GM18868 (cell line): Measurements from ENCODE around the gene SLC13A4.
"Not testable (repeated sequence)": the region's sequence is repeated elsewhere in the genome, so short reads cannot be mapped to it uniquely, and the experiment has no call there.

Experiments used
- ATAC-seq: cut with Tn5 transposase; IDR thresholded peaks from one replicate; pipeline ENCODE4 v1.9.1; 2021; ENCODE audit warnings: mild to moderate bottlenecking, moderate library complexity; ENCODE audit not compliant: unreplicated experiment

SLC13A4 gene

DNA sequence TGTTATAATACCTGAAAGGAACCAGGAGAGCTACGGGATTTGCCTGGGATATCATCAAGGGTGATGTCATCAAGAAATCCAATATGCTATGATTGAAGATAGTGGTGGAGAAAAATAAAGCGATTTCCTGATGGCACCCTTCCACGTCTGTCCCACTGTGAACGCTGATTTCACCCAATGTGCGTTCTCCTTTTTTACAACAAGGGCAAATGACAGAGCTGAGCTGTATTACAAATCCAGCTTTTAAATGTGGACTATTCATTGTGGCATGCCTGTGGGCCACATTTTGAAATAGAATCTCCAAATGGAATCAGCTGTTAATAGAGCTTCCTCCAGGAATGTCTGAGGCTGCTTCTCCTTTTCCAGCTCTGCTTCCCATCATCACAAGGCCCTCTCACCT lies 23.3 kb downstream of the SLC13A4 start:
- no peak for ATAC-seq

DNA sequence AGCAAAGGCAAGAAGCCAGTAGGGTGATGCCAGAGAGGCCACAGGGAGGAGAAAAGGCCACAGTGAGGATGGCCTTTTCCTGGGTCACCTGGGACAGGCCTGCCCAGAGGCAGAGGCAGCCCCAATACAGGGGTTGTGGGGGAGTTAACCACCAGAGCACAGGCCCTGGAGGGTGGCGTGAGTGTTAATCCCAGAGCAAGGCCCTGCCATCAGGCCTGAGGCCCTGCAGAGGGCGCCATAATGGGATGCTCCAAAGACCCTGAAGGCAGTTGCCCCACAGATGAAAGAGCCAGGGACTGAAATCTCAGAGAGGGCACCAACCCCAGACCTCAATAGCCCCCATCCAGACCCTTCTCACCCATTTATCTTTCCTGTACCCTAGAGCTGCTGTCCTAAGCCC lies 23.9 kb downstream of the SLC13A4 start:
- peak; percentile 52 for ATAC-seq

DNA sequence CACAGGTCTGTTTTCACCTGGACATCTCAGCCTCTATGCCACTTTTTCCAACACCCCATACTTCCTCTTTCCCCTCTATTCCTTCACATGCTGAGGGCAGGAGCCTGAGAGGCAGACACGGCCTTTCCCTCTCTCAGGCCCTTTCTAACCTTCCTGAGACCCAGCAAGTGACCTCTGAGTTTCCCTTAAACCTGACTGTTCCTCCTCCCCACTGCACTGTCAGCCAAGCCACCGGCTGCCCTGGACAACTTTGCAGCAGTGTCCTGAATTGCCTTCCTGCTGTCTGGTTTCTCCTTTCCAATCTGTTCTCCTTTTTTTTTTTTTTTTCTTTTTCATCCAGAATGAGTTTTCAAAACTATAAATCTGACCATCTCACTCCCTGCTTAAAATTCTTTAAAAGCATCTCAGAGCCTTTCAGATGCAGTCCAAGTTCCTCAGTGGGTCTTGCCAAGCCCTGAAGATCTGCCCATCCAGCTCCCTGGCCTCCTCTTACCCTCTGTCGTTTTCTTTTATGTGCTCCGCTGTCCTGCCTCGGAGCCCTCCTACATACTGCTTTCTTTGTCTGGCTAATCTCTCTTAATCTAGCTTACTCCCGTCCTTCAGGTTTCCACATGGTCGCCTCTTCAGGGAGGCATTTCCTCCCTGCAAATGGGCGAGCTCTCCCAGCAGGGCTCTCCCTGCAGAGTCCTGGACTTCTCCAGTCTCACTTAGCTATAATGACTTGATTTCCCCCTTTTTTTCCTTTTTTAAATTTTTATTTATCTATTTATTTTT lies 30.5 kb downstream of the SLC13A4 start:
- no peak for ATAC-seq

DNA sequence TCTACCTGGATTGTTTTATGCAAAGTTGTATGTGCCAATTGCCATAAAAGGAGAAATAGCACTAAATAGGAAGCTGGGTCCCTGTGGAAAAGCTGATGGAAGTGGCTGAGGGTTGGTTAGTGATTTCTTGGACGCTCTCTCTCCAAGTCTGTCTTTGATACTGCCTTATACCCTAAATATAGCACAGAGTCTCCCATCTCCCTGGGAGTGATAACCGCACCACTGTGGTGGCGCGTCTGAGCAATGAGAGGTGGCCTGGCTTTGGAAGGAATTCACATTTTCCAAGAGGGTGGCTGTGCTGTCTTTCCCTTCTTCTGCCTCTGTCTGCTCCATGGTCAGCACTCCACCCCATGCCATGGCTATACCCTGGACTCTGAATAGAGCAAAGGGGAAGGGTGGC lies 34.4 kb downstream of the SLC13A4 start:
- ATAC-seq = no peak

DNA sequence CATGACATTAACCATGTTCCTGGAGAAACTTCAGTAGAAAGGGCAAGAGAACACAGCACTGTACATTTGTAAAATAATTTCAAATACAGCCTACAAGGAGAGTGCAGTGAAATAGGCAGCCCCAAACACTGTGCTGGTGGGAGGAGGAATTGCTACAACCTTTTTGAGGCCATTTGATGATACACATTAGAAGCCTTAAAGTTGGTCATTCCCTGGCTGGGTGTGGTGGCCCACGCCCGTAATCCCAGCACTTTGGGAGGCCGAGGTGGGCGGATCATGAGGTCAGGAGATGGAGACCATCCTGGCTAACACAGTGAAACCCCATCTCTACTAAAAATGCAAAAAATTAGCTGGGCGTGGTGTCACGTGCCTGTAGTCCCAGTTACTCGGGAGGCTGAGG lies 35.4 kb downstream of the SLC13A4 start:
- ATAC-seq = not testable (repeated sequence)

DNA sequence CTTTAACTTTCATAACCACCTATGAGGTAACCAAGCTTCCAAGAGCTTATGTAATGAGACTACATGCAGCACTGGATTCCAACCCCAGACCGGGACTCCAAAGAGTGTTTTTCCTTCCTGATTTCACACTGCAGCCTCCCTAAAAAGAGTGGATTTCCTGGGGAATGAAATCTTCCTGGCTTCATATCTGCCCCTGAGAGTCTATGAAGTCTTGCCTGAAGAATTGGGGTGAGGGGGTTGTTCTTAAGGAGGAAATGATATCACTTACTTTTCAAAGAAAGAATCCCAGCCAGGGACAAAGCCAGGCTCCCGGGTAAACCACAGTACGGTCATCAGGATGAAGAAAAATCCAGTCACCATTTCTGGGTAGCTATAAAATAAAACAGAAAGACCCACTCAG lies 35.9 kb downstream of the SLC13A4 start:
- no peak for ATAC-seq

DNA sequence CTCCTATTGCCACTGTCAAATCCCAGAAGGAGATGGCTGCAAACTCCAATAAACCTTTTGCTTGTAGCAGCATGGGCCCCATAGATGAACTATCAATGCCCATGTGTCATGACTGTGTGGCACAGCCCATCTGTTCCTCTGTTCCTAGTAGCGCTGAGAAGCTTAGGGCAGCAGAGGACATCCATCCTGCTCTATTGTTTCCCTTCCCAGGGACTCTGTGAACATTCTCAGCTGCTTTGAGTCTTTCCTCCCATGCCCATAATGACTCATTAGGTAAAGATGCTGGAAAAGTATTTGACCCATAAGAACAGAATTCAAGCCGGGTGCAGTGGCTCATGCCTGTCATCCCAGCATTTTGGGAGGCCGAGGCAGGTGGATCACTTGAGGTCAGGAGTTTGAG lies 37.4 kb downstream of the SLC13A4 start:
- ATAC-seq = no peak

DNA sequence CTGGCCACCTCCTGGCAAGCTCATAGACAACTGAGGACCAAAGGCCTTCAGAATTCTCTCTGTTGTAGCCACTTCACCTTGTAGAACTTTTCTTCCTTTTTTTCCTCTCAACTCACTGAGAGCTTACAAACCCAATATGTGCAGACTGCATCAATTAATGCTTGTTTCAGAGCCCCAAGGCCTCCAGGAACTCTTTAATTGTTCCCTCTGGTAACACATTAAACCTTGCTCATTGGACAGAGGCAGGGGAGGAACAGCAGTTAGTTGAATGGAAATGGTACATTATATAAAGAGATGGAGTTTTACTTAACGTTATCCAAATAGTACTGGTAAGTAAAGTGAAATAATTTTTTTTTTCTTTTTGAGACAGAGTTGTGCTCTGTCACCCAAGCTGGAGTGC lies 40.5 kb downstream of the SLC13A4 start:
- ATAC-seq = no peak

DNA sequence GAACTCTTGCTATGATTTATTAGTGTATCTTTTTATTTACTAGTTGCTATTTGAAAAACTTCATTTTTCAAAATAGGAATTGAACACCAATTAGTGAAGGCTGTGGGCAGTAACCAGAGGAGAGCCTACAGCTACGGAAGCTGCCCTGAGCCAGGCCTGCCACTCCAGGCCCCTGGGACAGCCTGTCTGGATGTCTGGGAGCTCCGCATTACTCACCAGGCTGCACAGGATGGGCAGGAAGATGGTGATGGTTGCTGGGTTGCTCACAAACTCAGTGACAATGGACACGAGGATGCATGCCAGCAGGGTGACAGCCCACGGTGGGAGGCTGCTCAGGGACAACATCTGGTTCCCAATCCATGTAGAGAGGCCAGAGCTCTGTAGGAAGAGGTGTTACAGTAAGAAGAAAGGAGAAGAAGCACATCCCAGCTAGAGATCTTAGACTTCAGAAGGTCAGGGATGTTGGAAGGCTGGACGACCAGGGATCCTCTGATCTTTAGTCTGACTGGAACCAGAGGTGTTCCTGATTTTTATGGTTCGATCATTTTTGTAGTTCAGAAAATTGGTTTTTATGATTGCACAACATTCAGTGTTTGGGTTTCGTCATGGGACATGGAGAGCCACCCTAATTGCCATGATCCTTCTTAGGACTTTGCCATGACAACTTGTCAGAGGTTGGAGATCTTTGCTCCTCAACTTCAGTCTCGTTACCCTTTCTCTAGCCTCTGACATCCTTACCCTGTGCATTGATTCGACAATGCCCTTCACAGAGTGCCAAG lies 42.5 kb downstream of the SLC13A4 start:
- ATAC-seq = no peak

DNA sequence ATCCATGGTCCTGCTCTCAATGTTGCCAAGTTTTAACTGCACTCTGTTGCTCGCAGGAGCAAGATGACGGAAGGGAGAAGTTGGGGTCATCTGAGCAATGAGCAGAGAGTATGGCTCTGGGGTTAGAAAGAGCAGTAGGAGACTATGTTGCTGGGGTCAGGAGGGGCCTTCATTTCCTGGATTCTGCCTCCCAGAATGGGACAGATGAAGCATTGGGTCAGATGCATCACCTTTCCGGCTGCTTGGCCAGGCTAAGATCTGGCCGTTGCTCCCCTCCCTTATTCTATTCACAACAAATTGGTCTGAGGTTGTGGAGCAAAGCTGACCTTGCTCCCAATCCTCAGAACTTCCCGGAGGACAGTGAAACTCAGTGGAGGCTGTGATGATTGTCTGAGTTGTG lies 43.3 kb downstream of the SLC13A4 start:
- ATAC-seq = no peak

DNA sequence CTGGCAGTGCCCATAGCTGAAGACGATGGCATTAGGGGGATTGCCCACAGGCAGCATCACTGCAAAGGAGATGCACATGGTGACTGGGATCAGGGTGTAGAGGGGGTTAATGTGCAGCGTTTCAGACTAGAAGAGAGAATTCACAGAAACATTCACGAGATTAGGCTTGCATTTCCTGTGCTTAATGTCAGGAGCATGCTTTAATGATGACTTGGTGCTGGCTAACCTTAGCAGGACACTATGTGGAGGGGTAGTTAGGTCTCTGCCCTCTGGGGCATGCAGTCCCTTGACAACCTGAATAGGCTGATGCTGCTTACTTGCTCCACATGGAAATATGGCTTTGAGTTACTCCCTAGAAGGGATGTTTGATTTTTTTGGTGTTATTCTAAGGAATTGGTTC lies 43.9 kb downstream of the SLC13A4 start:
- no peak for ATAC-seq

DNA sequence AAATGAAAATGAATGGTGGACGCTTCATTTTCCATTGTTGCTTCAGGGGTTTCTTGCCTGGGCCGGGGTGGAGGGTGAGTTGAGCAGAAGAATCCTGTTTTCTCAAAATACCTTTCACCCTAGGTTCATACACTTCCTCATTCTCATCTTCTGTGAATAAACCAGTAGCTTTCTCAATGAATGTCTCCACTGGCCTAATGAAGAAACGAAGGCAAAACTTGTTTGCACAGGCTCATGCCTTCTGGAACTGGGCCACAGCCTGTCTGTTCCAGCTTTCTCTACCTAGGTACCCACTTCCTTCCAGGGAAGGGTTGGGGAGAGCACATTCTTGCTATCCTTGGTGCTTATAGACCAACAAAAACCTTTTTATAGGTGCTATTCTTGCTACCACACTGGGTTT lies 44.4 kb downstream of the SLC13A4 start:
- ATAC-seq = no peak

DNA sequence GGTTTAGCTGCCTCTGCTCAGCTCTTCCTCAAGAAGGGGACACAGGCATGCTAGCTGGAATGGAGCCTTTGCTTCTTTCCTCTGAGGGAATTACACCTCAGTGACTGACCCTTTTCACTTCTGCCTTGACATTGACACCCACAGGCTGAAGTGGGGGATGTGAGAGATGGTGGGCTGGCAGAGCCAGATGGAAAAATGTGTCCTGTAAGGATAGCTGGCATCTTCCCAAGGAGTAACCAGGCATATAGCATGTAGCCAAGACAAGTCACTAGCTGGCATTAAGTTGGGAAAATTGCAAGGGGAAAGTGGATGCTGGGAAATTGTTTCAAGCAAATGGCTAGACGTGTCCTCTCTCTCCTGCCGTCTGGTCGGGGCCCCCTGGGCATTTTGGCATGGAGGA lies 45.8 kb downstream of the SLC13A4 start:
- ATAC-seq = no peak

DNA sequence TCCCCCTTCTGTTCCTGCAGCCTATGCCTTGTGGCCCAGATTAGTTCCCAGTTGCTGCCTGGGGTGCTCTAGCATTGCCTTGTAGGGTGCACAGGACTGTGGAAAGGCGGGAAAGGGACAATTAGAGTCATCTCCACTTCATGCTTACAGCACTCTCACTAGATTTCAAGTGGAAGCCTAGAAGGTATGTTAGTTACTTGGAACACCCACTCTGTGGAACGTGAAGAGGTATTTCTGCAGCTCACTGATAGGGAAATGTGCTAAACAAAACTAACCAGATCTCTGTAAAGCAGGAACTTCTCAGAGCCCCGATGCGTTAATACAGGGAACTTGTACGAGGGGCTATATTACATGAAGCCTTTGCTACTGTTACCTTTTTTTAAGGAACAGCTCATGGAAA lies 46.2 kb downstream of the SLC13A4 start:
- ATAC-seq = no peak

DNA sequence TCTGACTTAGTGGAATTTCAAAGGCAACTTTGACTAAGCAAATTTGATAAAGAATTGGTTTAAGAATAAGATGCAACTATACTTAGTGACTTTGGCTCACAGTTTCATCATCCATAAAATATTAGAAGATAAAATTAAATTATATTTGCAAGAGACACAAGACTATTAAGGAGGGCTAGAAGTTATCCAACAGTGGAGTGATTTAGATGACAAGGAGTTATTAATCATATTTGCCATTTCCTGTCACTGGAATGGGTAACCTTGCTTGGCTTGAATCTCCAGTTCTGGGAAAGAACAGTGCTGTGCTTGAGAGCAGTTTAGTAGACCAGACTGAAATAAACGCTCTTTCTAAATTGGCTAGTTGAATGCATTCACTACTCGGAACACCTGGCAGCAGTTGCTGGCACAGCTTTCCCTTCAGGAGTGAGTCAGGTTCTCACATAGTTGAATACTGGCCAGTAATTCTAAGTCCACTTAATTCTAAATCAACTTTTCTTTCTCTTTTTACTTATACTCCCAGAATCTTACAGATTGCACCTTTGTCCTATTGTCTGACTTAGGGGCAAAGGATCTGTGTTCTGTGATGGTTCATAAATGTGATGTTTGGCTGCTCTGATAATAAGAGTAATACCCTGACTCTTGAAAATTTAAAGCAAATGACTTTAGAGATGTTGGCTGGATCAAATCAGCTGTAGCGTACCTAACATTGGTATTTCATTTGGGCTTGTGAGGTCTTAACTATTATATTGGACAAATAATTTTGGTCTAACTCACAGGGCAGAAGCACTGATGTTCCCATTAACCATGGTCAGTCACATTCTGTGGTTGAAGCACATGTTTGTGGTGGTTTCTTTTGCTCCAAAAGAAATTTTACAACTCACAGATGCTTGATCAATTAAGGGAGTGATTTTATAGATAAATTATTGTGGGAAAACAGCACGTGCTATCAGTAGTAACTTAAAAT lies 49.1 kb downstream of the SLC13A4 start:
- no peak for ATAC-seq

DNA sequence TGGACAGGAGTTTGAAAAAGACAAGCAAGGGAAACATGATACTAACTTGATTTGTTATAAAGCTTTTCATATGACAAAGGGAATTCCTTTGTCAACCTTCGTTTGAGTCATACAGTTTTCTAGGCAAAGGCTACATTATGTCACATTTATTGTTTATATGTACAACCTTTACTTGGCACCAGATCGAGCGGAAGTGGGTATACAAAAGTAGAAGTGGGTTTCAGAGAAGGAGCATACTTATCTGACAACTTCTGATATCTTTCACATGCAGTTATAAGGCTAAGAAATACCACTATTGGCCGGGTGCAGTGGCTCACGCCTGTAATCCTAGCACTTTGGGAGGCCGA lies 54.7 kb downstream of the SLC13A4 start:
- no peak for ATAC-seq

DNA sequence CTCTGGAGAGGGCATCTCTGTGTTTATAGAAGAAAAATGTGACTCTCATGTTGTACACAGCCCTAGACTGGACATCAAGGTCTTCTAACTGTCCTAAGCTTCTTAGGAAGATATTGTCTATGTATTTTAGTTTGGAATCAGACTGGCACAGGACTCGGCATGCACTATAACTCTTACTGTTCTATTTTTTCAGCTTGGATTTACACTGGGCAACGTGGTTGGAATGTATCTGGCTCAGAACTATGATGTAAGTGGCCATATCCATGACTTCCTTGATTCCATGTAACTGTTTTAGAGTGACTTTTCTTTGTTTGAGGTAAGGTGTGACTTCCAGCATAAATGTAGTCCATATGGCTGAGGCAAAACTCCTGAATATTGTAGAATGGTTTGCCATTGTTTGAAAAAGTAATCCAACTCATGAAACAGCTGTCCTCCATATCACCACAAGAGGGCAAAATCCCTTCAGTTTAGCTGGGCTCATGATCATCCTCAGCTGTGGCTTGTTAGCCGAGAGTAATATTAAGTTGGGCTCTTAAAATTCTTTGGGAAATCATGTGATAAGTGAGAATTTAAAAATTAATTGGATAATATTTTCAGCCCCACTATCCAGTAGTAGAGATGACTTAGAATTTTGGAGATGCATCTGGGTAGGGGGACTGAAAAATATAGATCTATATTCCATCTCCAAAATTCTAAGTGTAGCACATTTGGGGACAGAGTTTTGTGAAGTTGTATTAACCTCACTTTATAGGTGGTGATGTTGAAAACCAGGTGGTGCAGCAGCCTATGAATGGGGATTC lies 55.2 kb downstream of the SLC13A4 start:
- peak; percentile 85 for ATAC-seq

DNA sequence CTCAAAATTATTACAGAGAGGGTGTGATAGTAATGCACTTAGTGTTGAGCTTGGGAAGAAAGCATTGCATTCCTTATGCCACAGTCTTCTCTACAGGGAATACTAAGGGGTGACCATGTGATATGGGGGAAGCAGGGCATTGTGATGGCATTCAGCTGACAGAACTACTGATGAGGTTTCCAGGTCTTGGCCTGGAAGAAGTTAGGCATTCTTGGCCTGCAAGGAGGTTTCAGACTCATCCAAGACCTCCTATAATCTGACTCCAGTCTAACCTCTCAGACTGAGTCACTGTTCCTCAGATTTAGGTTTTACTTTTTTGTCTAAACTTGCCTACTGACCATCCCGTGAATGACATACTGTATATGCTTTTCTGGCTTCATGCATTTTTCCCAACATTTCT lies 57.8 kb downstream of the SLC13A4 start:
- ATAC-seq = no peak

DNA sequence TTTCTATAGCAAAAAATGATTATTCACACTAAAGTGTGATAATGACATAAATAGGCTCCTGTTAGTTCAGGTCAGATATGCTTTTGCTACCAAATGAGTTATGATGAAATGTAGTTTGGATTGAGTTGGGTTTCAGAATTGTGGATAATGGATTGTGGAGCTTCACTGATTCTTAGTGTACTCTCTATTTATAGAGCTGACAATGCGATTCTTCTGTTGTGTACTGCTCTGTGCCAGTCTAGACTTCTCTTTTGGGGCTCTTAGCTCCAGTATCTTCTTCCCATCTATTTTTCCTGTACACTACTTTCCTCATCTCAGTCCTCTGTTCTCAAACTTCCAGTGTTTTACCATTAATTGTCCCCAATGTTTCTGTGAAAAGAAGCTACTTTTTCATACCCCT lies 58.2 kb downstream of the SLC13A4 start:
- no peak for ATAC-seq

DNA sequence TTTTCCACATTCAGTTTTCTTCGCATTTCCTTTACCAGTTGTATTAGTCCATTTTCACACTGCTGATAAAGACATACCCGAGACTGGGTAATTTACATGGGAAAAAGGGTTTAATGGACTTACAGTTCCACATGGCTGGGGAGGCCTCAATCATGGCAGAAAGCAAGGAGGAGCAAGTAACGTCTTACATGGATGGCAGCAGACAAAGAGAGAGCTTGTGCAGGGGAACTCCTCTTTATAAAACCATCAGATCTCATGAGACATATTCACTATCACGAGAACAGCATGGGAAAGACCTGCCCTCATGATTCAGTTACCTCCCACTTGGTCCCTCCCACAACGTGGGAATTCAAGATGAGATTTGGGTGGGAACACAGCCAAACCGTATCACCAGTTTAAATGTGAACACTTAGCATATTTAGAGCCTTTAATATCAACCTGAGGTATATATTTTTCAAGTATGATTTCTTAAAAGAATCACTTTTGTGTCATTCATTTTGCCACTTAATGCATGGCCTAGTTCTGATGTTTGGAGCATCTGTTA lies 59.1 kb downstream of the SLC13A4 start:
- ATAC-seq = not testable (repeated sequence)
